Measurements from ENCODE around the gene PLCL1. TPM values are rescaled to one million over a fixed set of nuclear protein-coding genes. Genes with fewer than 3 reads are reported as not detected.

PLCL1 gene
- total RNA-seq, 6 donors from 2014 or later, result 5.3 to 17.0 (median 8.1) TPM

- ATAC-seq (ENCODE audit: low FRiP score in 2 of 2) (no peak), DNase-seq (no peak)
- Histone ChIP-seq H3K27me3 (no peaks in the 10 kb centered on the region), H3K27ac (no peak overlapping the region), H3K36me3 (no peaks in the 10 kb centered on the region), H3K4me3 (no peak overlapping the region), H3K4me1 (no peaks in the 10 kb centered on the region), H3K9me3 (no peaks in the 10 kb centered on the region)
- WGBS, 2 donors, result 67 to 72% methylated on average over 6 of the region's 6 CpGs
- no peak for TF ChIP-seq EP300 (IDR thresholded peaks at IDR 0.05)
- TF ChIP-seq CTCF (IDR thresholded peaks at IDR 0.05), result no peak
- no peak for TF ChIP-seq POLR2A (IDR thresholded peaks at IDR 0.05)
- no peak for TF ChIP-seq POLR2AphosphoS5 (IDR thresholded peaks at IDR 0.05)
Measured at GRCh38 chr2:198098918-198099317, 294.5 kb downstream of the PLCL1 start.

DNA sequence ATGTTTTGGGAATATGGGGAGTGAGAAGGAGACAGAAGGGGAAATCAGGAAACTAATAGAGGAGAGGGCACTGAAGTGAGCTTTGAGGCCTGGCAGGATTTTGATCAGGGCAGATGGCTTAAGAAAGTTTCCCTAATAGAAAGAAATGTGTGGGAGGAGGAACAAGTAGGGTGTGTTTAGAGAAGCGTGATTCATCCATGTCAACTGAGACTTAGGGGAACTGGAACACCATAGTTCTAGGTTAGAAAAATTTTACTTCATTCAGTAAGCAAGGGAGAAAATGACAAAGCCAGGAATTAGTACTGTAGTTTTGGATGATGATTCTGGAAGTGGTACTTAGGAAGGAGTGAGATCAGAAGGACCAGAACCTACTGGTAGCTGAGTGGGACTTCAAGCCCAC is 296.0 kb downstream of the PLCL1 start:
- DNase-seq (no peak), ATAC-seq (ENCODE audit: low FRiP score in 2 of 2) (peak in 1 of 2 donors; percentile 77)
- Histone ChIP-seq H3K27ac (no peak overlapping the region), H3K36me3 (no peaks in the 10 kb centered on the region), H3K4me3 (no peak overlapping the region), H3K4me1 (no peaks in the 10 kb centered on the region), H3K9me3 (no peaks in the 10 kb centered on the region), H3K27me3 (no peaks in the 10 kb centered on the region)
- WGBS, 2 donors, result 86 to 90% methylated on average over 1 of the region's 1 CpG
- TF ChIP-seq CTCF (IDR thresholded peaks at IDR 0.05), result no peak
- no peak for TF ChIP-seq EP300 (IDR thresholded peaks at IDR 0.05)

- H3K4me3 ChIP-seq, result no peak overlapping the region
Measured at GRCh38 chr2:198101688-198102087, 297.3 kb downstream of the PLCL1 start.

DNA sequence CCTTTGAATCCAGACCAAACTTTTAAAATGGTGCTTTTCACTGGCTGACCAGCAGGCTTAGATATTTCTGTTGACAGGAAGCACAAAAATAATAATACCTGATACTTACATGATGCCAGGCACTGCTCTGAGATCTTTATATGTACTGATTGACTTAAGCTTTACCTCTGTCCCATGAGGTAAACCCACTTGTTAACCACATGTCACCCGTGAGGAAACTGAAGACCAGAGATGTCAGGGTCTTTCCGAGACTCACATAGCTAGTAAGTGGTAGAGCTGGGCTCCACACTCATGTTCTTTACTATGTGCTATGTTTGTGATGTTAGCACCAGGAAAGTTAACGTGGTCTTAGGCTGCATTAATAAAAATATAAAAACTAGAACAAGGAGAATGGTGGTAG is 297.7 kb downstream of the PLCL1 start:
- Histone ChIP-seq H3K4me3 (no peak overlapping the region), H3K27me3 (no peaks in the 10 kb centered on the region), H3K4me1 (no peaks in the 10 kb centered on the region), H3K9me3 (no peaks in the 10 kb centered on the region), H3K27ac (no peak overlapping the region), H3K36me3 (no peaks in the 10 kb centered on the region)
- WGBS, 2 donors, result 85 to 99% methylated on average over 3 of the region's 3 CpGs
- DNase-seq, result no peak
- ATAC-seq (ENCODE audit: low FRiP score in 2 of 2), result no peak
- TF ChIP-seq POLR2A (IDR thresholded peaks at IDR 0.05), result no peak
- no peak for TF ChIP-seq EP300 (IDR thresholded peaks at IDR 0.05)
- TF ChIP-seq CTCF (IDR thresholded peaks at IDR 0.05), result no peak
- no peak for TF ChIP-seq POLR2AphosphoS5 (IDR thresholded peaks at IDR 0.05)

More at GRCh38 chr2:198101688-198102087, 297.3 kb downstream of the PLCL1 start:
- DNase-seq, result no peak
- Histone ChIP-seq H3K9me3 (no peaks in the 10 kb centered on the region), H3K36me3 (no peaks in the 10 kb centered on the region), H3K4me1 (no peaks in the 10 kb centered on the region), H3K27ac (no peak overlapping the region), H3K27me3 (no peaks in the 10 kb centered on the region)
- TF ChIP-seq POLR2A (IDR thresholded peaks at IDR 0.05), result no peak
- no peak for TF ChIP-seq POLR2AphosphoS5 (IDR thresholded peaks at IDR 0.05)
- no peak for TF ChIP-seq CTCF (IDR thresholded peaks at IDR 0.05)
- no peak for TF ChIP-seq EP300 (IDR thresholded peaks at IDR 0.05)
- 97% methylated on average over 3 of the region's 3 CpGs for WGBS, 2 donors
- no peak for ATAC-seq (ENCODE audit: low FRiP score in 2 of 2)

GRCh38 chr2:198102856-198103255 is 298.5 kb downstream of the PLCL1 start:
- ATAC-seq (ENCODE audit: low FRiP score in 2 of 2), result no peak
- TF ChIP-seq POLR2A (IDR thresholded peaks at IDR 0.05) (no peak), POLR2AphosphoS5 (IDR thresholded peaks at IDR 0.05) (no peak), CTCF (IDR thresholded peaks at IDR 0.05) (no peak), EP300 (IDR thresholded peaks at IDR 0.05) (no peak)

More at GRCh38 chr2:198102856-198103255, 298.5 kb downstream of the PLCL1 start:
- no peaks in the 10 kb centered on the region for H3K4me1 ChIP-seq
- H3K36me3 ChIP-seq, result no peaks in the 10 kb centered on the region
- no peak overlapping the region for H3K4me3 ChIP-seq
- no peaks in the 10 kb centered on the region for H3K9me3 ChIP-seq
- WGBS, 2 donors, result 81 to 87% methylated on average over 2 of the region's 2 CpGs
- DNase-seq, result no peak
- no peaks in the 10 kb centered on the region for H3K27me3 ChIP-seq
- no peak overlapping the region for H3K27ac ChIP-seq
